Measurements from ENCODE around the gene CTDSP1. TPM values are rescaled to one million over a fixed set of nuclear protein-coding genes. Genes with fewer than 3 reads are reported as not detected.
A peak's percentile ranks its signal among the peaks of the same experiment; 100 is the strongest.

The CTDSP1 gene
- total RNA-seq, 1 donor from 2014 or later, result 85.1 TPM

DNA sequence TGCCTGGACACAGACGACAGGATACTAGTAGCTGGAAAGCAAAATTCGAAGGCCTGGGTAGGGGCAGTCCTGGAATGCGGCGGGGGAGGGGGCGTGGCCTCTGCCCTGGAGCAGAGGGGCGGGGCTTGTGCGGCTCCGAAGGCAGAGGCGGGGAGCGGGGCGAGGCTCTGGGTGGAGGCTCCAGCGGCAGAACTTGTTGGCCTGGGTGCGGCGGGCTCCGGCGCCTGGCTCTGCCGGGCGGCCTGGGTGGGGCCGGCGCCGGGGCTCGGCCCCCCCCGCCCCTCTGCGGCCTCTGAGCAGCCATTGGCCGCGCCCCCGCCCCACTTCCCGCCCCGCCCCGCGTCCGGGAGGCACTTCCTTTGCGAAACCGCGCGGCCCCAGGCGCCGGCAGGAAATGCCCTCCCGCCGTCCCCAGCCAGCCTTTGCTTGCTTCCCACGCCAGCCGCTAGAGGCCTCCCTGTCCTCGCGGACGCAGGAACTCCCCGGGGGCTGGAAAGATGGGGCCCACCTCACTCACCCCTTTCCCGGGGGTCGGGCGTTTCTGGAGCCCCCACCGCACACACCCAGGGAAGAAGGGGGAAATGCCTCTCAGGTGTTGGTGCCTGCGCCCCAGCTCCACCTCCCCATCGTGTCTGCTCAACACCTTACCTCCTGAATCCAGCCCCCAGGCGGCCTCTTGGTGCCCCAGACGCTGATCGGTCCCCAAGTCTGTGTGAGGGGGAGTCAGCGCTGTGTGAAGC lies 6.7 kb downstream of the CTDSP1 start:
- intact Hi-C loops (cut with DNase I), result loop anchor here (2.0 to 10.0 kb wide), 3 partner anchors 61 to 238 kb away; no protein-coding TSS in a partner anchor
- DNase-seq, result peak; percentile 98

DNA sequence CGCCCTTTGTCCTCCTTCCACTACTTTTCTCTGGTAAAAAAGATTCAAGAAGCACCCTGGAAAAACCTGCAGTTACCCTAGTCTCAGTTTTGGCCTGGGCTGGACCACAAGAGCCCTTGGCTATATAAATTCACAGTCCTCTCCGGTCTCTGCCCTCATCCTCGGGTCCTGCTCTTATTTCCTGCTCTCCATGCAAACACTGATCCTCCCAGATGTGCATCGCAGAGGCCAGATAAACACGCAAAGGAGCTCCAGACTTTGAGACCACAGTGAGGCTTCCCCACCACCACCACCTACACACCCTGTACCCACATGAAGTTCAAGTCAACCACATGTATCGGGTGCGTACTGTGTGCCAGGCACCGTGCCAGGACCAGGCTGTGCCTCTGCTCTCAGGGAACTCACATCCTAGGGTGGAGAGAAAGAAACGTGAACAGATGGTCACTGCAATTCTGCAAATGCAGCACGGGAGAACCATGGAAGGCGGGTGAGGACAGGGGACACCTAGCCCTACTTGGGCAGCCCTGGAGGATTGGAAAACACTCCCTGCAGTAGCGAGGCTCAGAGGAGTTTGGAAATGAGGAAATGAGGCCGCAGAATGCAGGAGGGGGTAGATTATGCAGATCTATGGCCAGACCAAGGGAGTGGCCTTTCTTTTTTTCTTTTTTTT lies 7.4 kb downstream of the CTDSP1 start:
- ATAC-seq (ENCODE audit: poor library complexity) (peak; percentile 25), DNase-seq (peak; percentile 87)
- intact Hi-C loops (cut with DNase I), result loop anchor here (2.0 to 10.0 kb wide), 3 partner anchors 60 to 238 kb away; no protein-coding TSS in a partner anchor

More for the DNA sequence above, 6.7 kb downstream of the CTDSP1 start:
- peak; percentile 88 for ATAC-seq (ENCODE audit: poor library complexity)

DNA sequence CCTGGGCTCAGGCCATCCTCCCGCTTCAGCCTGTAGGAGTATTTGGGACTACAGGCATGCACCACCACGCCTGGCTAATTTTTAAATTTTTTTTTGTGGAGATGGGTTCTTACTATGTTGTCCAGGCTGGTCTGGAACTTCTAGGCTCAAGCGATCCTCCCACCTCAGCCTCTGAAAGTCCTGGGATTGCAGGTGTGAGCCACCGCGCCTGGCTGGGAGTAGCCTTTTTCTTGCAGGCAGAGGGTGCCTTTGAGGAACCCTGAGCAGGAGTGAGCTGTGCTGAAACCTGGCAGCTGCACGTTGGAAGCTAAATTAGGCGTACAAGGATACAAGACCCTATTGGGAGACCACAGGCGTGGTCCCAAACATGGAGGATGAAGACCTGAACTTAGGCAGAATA lies 8.0 kb downstream of the CTDSP1 start:
- DNase-seq, result no peak
- ATAC-seq (ENCODE audit: poor library complexity), result no peak
- intact Hi-C loops (cut with DNase I), result loop anchor here (2.0 to 10.0 kb wide), 3 partner anchors 60 to 237 kb away; no protein-coding TSS in a partner anchor

DNA sequence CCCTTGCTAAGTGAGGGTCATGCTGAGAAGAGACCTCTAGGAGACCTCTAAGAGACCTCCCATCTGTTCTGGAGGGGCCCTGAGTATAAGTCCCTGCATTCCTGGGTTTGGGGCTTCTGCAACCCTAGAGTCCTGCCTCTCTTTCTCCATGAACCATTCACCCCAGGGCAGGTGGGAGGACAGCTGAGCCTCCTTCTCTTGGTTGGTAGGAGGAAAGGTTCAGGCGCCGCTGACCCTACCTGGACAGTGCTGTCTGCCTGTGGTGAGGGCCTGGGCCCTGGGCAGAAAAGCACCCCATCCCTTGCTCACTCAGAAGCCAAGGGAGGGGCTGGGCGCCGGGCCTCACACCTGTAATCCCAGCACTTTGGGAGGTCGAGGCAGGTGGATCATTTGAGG lies 18.7 kb downstream of the CTDSP1 start:
- DNase-seq (no peak), ATAC-seq (ENCODE audit: poor library complexity) (no peak)
- intact Hi-C loops (cut with DNase I), result no loop called here

DNA sequence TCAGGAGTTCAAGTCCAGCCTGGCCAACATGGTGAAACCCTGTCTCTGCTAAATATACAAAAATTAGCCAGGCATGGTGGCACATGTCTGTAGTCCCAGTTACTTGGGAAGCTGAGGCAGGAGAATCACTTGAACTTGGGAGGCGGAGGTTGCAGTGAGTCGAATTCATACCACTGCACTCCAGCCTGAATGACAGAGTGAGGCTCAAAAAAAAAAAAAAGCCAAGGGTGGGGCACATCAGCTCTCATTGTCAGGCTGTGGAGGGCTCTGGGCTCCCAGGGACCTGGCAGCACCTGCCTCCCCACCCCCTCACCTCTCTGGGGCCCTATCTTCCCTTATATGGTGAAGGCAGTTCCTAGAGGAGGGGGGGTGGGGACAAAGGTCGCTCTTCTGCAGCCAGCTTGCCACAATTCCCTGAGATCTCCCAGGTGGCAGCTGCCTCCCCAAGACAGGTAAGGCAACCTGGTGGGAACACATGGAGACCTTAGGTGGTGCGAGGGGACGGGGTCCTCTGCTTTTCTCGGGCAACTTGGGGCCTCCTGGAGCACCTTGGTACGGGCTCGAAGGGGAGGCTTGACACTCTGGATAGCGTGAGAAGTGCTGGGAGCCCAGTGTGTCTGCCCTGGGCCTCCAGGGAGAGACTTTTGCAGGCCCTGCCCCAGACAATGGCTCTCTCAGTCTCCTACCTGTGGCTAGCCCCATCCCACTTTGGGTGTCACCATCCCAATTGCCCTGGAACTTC lies 19.2 kb downstream of the CTDSP1 start, which contains the start of gene VIL1:
Gene VIL1, plus strand, starts transcription at position 407 of the 742 bp plus-strand sequence. CDS start 4,656 bp downstream, outside the sequence.
- intact Hi-C loops (cut with DNase I), result no loop called here
- no peak for ATAC-seq (ENCODE audit: poor library complexity)
- no peak for DNase-seq

DNA sequence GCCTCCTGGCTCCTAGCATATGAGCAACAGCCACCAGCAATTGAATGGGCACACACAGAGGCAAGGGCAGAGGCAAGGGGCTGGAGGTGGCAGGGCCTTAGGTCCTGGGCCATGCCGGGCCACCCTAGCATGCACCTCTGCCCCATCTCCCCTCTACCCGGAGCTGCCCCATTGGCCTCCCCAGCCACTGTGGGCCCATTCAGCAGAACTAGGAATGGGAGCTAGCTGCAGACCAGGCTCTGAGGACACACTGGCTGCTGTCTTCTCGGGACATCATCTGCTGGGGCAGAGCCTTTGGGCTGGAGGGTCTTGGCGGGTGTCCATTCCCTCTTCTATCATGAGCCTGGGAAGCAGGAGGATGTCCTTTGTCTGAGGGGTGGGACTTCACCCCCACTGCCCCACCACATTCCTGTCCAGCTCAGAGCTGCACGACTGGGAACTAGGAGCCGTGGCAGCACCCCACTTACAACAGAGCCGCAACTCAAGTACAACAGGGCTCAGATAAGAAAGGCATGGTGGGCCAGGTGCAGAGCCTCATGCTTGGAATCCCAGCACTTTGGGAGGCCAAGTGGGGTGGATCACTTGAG lies 20.1 kb downstream of the CTDSP1 start:
- ATAC-seq (ENCODE audit: poor library complexity), result no peak
- intact Hi-C loops (cut with DNase I), result no loop called here

DNA sequence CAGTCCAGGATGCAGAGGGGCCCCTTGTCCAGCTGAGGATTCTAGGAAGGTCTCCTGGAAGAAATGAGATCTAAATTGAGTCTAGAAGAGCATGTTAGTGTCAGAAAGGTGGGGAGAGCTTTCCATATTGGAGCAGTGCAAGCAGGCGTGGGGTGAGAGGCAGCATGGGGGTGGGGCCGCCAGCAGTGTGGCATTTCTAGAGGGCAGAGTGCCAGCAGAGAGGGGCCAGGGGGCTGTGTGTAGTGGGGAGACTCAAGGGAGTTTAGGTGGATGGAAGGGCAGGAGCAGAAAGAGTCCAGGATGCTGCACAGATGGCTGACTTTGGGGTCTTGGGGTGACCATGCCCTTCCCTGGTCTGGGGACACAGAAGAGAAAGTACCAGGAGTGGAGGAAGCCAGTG lies 21.4 kb downstream of the CTDSP1 start:
- intact Hi-C loops (cut with DNase I), result no loop called here
- ATAC-seq (ENCODE audit: poor library complexity) (no peak), DNase-seq (no peak)

More for the DNA sequence above, 20.1 kb downstream of the CTDSP1 start:
- no peak for DNase-seq

DNA sequence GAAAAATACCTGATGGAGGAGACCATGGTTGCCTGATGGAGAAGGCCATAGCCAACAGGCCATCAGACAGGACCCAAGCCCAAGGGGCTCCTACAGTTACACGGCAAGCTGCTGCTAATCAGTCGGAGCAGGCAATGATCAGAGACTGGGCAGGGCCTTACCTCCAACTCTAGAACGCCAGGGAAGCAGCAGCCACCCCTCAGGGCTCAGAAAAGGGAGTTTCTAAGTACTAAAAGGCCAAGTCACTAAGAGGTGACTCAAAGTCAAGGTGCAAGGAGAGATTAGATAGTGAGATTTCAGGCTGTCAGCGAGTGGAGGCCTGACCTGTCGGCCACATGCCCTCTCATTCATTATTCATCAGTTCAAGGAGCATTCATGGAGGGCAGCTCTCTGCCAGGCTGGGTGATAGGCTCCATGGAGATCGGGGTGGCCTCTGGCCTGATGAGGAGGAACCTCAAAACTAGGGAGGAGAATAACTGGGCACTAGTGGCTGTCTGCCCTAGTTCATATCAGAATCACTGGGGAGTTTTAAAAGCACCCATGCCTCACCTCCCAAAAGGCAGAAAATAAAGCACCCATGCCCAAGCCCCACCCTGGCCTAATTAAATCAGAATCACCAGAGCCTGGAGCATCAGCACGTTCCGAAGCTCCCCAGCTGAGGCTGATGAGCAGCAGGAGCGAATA lies 22.9 kb downstream of the CTDSP1 start:
- ATAC-seq (ENCODE audit: poor library complexity), result no peak
- no peak for DNase-seq
- intact Hi-C loops (cut with DNase I), result no loop called here

DNA sequence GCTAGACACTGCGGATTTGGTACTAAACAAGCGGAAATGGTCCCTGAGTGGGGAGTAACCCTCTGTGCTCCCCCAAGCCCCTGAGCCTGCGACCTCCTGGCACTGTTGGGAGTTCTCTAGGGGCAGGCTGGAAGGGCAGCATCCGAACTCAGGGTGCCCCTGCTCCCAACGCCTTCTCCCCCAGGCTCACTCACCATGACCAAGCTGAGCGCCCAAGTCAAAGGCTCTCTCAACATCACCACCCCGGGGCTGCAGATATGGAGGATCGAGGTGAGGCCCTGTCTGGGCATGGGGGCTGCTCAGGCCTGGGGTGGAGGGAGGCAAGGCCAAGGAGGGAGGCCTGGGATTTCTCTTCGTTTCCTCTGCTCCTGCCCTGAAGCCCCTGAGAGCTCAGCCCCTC lies 23.9 kb downstream of the CTDSP1 start:
- ATAC-seq (ENCODE audit: poor library complexity), result no peak
- no peak for DNase-seq
- intact Hi-C loops (cut with DNase I), result no loop called here

DNA sequence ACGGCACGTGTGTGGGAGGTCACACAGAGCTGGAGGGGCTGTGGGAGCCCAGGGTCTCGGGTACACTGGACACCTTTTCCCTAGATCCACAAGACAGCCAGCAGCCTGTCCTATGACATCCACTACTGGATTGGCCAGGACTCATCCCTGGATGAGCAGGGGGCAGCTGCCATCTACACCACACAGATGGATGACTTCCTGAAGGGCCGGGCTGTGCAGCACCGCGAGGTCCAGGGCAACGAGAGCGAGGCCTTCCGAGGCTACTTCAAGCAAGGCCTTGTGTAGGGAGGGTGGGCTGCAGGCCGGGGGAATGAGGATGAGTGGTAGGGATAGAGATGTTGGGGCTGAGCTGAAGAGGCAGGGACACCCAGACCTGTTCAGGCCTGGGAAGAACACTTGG lies 25.9 kb downstream of the CTDSP1 start:
- ATAC-seq (ENCODE audit: poor library complexity), result no peak
- intact Hi-C loops (cut with DNase I), result no loop called here
- DNase-seq, result no peak

DNA sequence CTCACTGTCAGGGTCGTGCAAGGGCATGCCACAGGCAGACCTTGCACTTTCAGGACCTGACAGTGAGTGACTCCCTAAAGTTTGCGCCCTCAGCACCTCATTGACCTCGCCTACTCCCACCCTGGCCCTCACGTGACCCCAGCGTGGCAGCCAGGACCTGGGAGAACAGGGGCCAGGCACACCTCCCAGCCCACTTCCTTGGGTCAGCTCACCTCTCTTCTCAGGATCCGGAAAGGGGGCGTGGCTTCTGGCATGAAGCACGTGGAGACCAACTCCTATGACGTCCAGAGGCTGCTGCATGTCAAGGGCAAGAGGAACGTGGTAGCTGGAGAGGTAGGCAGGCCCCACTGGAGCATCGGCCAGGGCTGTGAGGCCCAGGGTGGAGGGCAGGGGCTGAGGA lies 28.1 kb downstream of the CTDSP1 start:
- no peak for ATAC-seq (ENCODE audit: poor library complexity)
- DNase-seq, result no peak
- intact Hi-C loops (cut with DNase I), result no loop called here

DNA sequence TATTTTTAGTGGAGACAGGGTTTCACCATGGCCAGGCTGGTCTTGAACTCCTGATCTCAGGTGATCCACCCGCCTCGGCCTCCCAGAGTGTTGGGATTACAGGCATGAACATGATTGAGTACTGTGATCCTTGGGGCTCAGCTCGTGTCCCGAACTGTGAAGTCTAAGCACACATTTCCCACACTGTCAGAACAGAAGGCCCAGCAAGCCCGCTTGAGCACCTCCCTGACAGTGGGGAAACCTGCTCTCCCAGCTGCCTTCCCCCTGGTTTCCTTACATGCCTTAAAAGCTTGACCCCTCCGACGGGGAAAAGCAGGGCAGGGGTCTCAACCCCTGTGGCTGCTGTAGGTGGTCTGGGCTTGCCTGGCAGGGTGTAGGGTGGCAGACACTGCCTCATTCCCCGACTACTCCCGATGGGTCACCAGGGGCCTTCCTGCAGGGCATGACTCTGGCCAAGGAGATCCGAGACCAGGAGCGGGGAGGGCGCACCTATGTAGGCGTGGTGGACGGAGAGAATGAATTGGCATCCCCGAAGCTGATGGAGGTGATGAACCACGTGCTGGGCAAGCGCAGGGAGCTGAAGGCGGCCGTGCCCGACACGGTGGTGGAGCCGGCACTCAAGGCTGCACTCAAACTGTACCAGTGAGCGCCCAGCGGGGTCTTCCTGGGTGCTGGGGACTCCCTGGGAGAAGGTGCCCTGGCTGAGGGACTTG lies 29.3 kb downstream of the CTDSP1 start:
- DNase-seq (no peak), ATAC-seq (ENCODE audit: poor library complexity) (no peak)
- intact Hi-C loops (cut with DNase I), result no loop called here

DNA sequence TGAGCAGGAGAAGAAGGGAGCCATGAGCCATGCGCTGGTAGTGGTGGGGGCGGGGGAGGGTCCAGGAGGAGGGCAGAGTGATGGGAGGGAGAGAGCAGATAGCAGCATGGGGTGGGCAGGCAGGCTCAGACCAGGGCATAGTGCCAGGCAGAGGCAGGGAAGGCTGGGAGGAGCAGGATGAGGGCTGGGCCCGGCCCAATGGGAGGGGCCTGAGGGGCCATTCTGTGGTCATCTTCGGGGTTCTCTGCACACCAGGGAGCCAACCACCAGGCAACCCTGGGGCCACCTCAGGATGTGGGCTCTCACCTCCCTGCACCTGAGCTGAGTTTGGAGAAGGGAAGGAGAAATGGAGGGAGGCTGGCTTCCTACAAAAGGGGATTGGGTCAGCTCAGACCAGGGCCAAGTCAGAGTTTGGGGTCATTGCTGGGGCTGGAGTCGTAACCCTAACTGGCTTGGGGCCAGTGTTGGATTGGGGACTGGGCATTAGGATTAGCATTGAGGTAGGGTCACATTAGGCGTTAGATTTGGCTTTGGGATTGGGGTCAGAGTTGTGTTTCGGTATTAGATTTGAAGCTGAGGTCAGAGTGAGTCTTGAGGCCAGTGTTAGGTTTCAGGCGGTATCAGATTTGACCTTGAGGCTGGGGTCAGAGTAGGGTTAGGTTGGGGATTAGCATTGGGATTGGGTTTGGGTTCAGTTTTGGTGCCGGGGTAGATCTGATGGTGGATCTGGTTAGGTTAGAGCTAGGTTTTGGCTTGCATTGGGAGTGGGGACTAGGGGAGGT lies 30.4 kb downstream of the CTDSP1 start:
- intact Hi-C loops (cut with DNase I), result no loop called here
- ATAC-seq (ENCODE audit: poor library complexity) (no peak), DNase-seq (no peak)

DNA sequence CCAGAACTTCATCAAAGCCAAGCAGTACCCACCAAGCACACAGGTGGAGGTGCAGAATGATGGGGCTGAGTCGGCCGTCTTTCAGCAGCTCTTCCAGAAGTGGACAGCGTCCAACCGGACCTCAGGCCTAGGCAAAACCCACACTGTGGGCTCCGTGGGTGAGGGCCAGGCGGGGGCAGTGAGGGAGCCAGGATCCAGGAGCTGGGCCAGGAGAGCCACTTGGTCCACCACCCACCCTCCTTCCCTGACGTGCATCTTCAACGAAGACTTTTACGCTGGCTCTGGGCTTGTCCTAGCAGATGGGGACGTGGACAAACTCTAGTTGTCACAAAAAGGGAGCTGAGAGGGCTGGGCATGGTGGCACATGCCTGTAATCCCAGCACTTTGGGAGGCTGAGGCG lies 31.1 kb downstream of the CTDSP1 start:
- DNase-seq, result no peak
- intact Hi-C loops (cut with DNase I), result no loop called here
- ATAC-seq (ENCODE audit: poor library complexity), result no peak

DNA sequence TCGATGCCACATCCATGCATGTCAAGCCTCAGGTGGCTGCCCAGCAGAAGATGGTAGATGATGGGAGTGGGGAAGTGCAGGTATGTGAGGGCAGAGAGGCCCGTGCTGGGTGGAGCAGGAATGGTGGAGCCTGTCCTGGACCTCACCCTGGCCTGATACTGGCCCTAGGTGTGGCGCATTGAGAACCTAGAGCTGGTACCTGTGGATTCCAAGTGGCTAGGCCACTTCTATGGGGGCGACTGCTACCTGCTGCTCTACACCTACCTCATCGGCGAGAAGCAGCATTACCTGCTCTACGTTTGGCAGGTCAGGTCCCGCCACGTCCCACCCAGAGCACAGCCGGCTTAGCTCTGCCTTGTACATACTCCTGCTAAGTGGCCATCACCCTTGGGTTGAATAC lies 32.2 kb downstream of the CTDSP1 start:
- ATAC-seq (ENCODE audit: poor library complexity), result no peak

DNA sequence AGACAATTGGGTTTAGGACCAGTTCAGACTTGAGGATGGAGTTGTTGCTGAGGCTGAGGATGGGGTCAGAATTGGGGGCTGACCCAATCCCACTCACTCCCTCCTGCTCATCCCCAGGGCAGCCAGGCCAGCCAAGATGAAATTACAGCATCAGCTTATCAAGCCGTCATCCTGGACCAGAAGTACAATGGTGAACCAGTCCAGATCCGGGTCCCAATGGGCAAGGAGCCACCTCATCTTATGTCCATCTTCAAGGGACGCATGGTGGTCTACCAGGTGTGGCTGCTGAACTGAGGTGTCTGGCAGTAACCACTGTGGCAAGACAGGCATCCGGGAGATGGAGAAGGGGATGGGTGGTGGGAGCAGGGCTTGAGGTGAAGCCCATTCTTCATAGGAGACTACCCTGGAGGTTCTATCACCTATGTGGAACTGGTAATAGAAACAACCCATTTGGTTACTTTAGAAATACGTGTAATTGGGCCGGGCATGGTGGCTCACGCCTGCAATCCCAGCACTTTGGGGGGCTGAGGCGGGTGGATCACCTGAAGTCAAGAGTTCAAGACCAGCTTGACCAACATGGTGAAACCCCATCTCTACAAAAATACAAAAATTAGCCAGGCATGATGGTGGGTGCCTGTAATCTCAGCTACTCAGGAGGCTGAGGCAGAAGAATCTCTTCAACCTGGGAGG lies 33.2 kb downstream of the CTDSP1 start:
- intact Hi-C loops (cut with DNase I), result no loop called here
- DNase-seq (no peak), ATAC-seq (ENCODE audit: poor library complexity) (no peak)

More for the DNA sequence above, 32.2 kb downstream of the CTDSP1 start:
- intact Hi-C loops (cut with DNase I), result no loop called here
- no peak for DNase-seq

DNA sequence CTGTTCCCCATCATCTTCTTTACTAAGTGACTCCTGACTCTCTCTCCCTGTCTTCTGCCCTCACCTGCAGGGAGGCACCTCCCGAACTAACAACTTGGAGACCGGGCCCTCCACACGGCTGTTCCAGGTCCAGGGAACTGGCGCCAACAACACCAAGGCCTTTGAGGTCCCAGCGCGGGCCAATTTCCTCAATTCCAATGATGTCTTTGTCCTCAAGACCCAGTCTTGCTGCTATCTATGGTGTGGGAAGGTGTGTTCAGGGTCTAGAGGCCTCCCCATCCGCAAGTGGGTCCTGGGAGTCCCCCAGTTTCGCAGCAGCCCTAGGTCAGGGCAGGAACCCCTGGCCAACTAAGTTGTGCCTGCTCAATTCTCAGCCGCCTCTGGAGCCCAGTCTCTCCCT lies 34.8 kb downstream of the CTDSP1 start:
- ATAC-seq (ENCODE audit: poor library complexity), result no peak
- intact Hi-C loops (cut with DNase I), result no loop called here
- no peak for DNase-seq

All from Right ventricle myocardium superior (tissue), 1 donor.